Mammary epithelial cell (primary cell): ENCODE data around the gene RXRA.

Experiments used
- EZH2 ChIP-seq: IDR thresholded peaks from 2 replicates; pipeline ENCODE4 v1.6.1; 2012; ENCODE audit warnings: low read length, inconsistent platforms, borderline replicate concordance
- TF ChIP-seq, protein P1 (sequence below), 2 donors: IDR thresholded peaks in 1 of 2; conservative IDR thresholded peaks in 1 of 2; 2 replicates each; pipeline ENCODE4 v1.5.1; 2011 to 2012; ENCODE audit warnings: inconsistent platforms in 2 of 2, low read length in 2 of 2, mild to moderate bottlenecking in 2 of 2, control low read depth in 1 of 2, low read depth in 1 of 2; ENCODE audit not compliant: insufficient read depth in 1 of 2; ENCODE audit errors: extremely low read depth in 1 of 2

DNA sequence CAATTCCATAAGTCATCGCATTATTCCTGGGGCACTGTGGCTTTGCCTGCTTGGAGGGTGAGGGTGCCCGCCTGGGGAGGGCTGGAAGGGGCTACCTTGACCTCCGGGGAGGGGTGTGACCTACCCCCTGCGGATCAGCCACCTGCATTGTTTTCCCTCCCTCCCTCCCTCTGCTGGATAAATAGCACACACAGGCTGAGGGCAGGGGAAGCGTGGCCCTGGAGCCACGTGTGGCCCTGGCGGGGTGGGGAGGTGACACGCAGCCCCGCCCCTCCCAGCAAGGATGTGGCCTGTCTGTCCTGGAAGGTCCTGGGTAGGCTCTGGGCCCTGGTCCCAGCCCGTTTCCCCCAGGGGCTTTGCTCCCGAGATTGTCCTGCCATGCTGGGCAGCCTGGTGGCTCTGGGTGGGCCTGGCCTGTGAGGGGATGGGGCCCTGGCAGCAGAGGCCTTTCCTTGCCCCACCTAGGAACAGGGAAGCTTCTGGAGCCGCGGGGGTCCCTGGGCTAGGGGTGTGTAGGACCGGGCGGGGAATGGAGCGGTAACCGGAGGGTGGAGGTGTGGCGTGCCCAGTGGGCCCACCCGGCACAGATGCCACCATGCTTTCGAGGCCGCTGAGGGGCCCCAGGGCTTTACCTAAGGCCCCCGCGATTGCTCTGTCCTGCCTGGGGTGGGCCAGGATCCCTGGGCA is 33.4 kb downstream of the RXRA start:
- TF ChIP-seq, protein P1, sequence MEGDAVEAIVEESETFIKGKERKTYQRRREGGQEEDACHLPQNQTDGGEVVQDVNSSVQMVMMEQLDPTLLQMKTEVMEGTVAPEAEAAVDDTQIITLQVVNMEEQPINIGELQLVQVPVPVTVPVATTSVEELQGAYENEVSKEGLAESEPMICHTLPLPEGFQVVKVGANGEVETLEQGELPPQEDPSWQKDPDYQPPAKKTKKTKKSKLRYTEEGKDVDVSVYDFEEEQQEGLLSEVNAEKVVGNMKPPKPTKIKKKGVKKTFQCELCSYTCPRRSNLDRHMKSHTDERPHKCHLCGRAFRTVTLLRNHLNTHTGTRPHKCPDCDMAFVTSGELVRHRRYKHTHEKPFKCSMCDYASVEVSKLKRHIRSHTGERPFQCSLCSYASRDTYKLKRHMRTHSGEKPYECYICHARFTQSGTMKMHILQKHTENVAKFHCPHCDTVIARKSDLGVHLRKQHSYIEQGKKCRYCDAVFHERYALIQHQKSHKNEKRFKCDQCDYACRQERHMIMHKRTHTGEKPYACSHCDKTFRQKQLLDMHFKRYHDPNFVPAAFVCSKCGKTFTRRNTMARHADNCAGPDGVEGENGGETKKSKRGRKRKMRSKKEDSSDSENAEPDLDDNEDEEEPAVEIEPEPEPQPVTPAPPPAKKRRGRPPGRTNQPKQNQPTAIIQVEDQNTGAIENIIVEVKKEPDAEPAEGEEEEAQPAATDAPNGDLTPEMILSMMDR (conservative IDR thresholded peaks at IDR 0.05 in 1 of 2, IDR thresholded peaks at IDR 0.05 in 1 of 2; ENCODE audit: extremely low read depth in 1 of 2, insufficient read depth in 1 of 2, low read depth in 1 of 2, low read length in 2 of 2) = no peak
- no peak for TF ChIP-seq EZH2
